AG20443 (cell line): Measurements from ENCODE around the gene ZNF563.

Experiments used
- DNase-seq: peaks from one replicate; pipeline ENCODE4 v3.0.0; 2012; ENCODE audit warnings: low spot score, mixed read lengths

ZNF563 gene

GRCh38 chr19:12294249-12295158 is 38.9 kb downstream of the ZNF563 start, which contains the start of gene ZNF44:
ZNF44 (minus strand) TSS chr19:12294883; CDS start chr19:12294694, 189 bp downstream.
- peak; percentile 96 for DNase-seq

- DNase-seq, result peak; percentile 67
Measured at GRCh38 chr19:12293777-12294248, 39.6 kb downstream of the ZNF563 start.

DNA sequence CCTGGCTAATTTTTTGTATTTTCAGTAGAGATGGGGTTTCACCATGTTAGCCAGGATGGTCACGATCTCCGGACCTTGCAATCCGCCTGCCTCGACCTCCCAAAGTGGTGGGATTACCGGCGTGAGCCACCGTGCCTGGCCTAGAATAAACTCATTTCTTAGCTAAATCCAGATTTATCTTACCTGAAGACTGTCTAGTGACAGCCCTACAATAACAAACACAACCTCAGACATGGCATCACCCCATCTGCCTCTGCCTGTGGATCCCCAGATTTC is 43.7 kb downstream of the ZNF563 start:
- DNase-seq, result no peak

GRCh38 chr19:12287958-12288500 is 45.4 kb downstream of the ZNF563 start:
- no peak for DNase-seq

DNA sequence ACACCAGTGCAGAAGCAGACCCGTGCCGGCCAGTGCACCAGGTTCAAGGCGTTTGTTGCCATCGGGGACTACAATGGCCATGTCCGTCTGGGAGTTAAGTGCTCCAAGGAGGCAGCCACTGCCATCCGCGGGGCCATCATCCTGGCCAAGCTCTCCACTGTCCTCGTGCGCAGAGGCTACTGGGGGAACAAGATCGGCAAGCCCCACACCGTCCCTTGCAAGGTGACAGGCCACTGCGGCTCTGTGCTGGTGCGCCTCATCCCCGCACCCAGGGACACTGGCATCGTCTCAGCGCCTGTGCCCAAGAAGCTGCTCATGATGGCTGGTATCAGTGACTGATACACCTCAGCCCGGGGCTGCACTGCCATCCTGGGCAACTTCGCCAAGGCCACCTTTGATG is 48.8 kb downstream of the ZNF563 start:
- DNase-seq, result no peak

DNA sequence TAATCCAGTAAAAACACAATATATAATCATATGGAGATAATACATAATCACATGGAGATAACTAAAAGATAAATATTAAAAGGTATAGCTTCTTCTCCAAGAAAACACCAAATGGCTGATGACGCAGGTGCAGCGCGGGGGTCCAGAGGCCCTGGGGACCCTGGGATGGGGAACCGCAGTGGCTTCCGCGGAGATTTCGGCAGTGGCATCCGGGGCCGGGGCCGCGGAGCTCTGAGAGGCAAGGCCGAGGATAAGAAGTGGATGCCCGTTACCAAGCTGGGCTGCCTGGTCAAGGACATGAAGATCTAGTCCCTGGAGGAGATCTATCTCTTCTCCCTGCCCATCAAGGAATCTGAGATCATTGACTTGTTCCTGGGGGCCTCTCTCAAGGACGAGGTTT is 49.2 kb downstream of the ZNF563 start:
- no peak for DNase-seq

DNA sequence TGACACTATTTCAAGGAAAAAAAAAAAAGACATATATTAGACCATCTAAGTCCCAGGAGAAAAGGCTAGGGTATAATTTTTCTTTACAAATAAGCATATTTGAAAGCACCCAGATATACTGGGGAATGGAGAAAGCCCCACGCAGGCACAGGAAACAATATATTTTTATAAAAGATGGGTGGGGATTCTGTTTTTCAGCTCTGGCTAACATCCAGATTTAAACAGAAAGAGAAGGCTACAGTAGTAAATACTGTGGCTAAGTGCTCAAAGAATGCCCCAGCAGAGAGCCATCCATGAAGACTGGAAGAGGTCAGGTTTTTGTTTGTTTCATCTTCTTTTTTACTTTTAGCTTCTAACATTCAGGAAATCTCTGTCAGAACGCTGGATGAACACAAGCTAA is 54.7 kb downstream of the ZNF563 start:
- no peak for DNase-seq

DNA sequence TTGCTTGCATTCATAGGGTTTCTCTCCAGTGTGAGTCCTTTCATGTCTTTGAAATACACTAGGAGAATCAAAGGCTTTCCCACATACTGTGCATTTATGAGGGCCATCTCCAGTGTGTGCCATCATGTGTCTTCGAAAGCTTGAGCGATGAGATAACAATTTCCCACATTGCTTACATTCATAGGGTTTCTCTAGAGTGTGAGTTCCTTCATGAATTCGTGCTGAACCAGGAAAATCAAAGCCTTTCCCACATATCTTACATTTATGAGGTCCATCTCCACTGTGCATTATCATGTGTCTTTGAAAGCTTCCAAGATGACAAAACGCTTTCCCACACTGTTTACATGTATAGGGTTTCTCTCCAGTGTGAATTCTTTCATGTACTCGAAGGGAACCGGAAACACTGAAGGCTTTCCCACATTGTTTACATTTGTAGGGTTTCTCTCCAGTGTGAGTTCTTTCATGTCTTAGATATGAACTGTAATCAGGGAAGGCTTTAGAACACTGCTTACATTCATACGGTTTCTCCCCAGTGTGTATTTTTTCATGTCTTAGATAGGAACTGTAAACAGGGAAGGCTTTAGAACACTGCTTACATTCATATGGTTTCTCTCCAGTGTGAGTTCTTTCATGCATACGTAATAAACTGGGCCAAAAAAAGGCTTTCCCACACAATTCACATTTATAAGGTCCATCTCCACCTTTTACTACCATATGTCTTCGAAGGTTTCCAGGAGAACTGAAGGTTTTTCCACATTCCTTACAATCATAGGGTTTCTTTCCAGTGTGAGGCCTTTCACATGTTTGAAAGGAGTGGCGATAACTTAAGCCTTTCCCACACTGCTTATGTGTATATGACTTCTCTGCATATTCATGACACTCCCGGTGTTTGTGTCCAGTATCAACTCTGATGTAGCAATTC is 60.2 kb downstream of the ZNF563 start:
- DNase-seq, result no peak

DNA sequence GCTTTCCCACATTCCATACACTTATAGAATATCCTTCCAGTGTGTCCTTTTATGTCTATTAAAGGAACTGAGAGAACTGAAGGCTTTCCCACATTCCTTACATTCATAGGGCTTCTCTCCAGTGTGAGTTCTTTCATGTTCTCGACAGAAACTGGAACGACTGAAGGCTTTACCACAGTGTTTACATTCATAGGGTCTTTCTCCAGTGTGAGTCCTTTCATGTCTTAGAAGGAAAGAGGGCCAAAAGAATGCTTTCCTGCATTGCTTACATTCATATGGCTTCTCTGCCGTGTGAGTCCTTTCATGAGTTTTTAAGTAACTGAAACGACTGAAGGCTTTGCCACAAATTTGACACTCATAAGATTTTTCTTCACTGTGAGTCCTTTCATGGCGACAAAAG is 61.0 kb downstream of the ZNF563 start:
- no peak for DNase-seq

DNA sequence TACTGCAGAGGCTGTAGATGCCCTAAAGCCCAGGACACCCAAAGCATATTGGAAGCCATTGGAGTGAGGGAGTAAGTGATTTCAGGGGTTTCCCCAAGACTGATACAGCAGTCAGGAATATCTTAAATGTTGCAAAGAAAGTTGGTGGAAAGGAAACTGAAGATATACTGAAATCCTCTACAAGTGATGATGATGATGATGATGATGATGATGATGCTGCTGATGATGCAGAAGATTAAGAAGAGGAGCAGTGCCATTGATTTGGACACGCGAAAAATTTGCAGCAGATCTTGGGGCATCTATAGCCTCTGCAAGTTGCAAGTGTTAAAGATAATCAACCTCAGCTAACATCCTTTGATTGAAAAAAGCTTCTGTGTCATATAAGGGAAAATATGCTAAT is 62.6 kb downstream of the ZNF563 start:
- DNase-seq, result no peak
